Testis (tissue), 3 donors: ENCODE measurements around the gene CAMTA2. TPM values are rescaled to one million over a fixed set of nuclear protein-coding genes. Genes with fewer than 3 reads are reported as not detected.

Source experiments
- DNase-seq: peaks from one replicate; pipeline ENCODE4 v3.0.0-alpha.2; 2019
- H3K27ac ChIP-seq, 2 donors: fragments of 200-600 bp; sonication (generic); one replicate each; pipeline ENCODE4 v1.5.1; 2019
- H3K27me3 ChIP-seq: fragments of 200-600 bp; sonication (generic); one replicate; pipeline ENCODE4 v1.5.1; 2019
- H3K36me3 ChIP-seq: fragments of 200-600 bp; sonication (generic); one replicate; pipeline ENCODE4 v1.5.1; 2017; ENCODE audit warnings: low read depth; ENCODE audit errors: missing control alignments
- H3K4me1 ChIP-seq: fragments of 200-600 bp; sonication (generic); one replicate; pipeline ENCODE4 v1.5.1; 2019
- H3K4me3 ChIP-seq, 2 donors: fragments of 200-600 bp; sonication (generic); one replicate each; pipeline ENCODE4 v1.5.1; 2017 to 2019
- H3K9me3 ChIP-seq: fragments of 200-600 bp; sonication (generic); one replicate; pipeline ENCODE4 v1.5.1; 2017
- POLR2A ChIP-seq: fragments of 450-650 bp; IDR thresholded peaks from one replicate; pipeline ENCODE4 v1.6.1; 2017; ENCODE audit warnings: antibody characterized with exemption, mild to moderate bottlenecking, moderate library complexity
- WGBS, 2 donors: methylation state at CpG; one replicate each; pipeline ENCODE4 v1.1.5; 2018; 5-methylcytosine and 5-hydroxymethylcytosine counted together
- intact Hi-C: fragments of 100-400 bp; cut with DNase I; formaldehyde crosslinking; loops from one replicate; pipeline ENCODE4 v1.15.1; 2023; ENCODE audit warnings: low total_unique reads
- polyA plus RNA-seq: library from polyadenylated mRNA; stranded (reverse); fragments of 350-450 nt; fragmentation: Illumina TruSeq; extraction: RNeasy Lipid Tissue Mini Kit (QIAGEN cat#74804); gene quantifications from one replicate; pipeline ENCODE4 v1.2.3, GENCODE V29; 2014; ENCODE audit warnings: low read depth, low replicate concordance; ENCODE audit not compliant: insufficient read depth
- total RNA-seq, 2 donors: library from RNA; depleted of rRNA; stranded (reverse); fragments of >200 nt; gene quantifications; one replicate each; pipeline ENCODE4 v1.2.3, GENCODE V29; 2016
- TF ChIP-seq, protein P1 (sequence below), 3 experiments: fragments of 450-650 bp in 2 of 3; fragments of 200-600 bp in 1 of 3; sonication (generic) in 1 of 3; IDR thresholded peaks; one replicate each; pipeline ENCODE4 v1.5.1; 2016 to 2019; ENCODE audit warnings: antibody characterized with exemption in 3 of 3, mild to moderate bottlenecking in 2 of 3, moderate library complexity in 1 of 3

CAMTA2 gene
- total and polyA plus RNA-seq, 3 donors from 2014 or later = 22.4 to 59.3 (median 51.3) TPM

DNA sequence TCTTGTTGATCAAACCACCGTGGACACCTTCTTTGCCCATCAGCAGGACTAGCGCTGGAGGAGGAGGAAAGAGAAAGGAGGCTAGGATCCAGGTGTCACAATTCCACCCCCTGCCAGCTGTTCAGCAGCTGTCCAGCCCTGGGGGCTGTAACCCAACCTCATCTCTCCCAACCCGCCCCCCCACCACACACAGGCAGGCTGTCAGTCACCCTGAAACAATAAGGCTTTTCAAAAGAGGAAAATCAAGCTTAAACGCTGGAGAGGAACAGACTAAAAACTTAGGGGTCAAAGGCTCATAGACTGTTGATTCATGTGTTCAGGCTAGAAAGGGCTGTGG is 41.6 kb downstream of the CAMTA2 start:
- Histone ChIP-seq H3K4me1 (peaks cover 23% of the 10 kb centered on the region), H3K4me3 (no peak overlapping the region), H3K27ac (peak overlapping the region in 1 of 2 donors; percentile 91), H3K27me3 (no peaks in the 10 kb centered on the region), H3K9me3 (no peaks in the 10 kb centered on the region), H3K36me3 (no peaks in the 10 kb centered on the region)
- TF ChIP-seq, protein P1, sequence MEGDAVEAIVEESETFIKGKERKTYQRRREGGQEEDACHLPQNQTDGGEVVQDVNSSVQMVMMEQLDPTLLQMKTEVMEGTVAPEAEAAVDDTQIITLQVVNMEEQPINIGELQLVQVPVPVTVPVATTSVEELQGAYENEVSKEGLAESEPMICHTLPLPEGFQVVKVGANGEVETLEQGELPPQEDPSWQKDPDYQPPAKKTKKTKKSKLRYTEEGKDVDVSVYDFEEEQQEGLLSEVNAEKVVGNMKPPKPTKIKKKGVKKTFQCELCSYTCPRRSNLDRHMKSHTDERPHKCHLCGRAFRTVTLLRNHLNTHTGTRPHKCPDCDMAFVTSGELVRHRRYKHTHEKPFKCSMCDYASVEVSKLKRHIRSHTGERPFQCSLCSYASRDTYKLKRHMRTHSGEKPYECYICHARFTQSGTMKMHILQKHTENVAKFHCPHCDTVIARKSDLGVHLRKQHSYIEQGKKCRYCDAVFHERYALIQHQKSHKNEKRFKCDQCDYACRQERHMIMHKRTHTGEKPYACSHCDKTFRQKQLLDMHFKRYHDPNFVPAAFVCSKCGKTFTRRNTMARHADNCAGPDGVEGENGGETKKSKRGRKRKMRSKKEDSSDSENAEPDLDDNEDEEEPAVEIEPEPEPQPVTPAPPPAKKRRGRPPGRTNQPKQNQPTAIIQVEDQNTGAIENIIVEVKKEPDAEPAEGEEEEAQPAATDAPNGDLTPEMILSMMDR (IDR thresholded peaks at IDR 0.05) = no peak
- TF ChIP-seq POLR2A = no peak
- intact Hi-C loops = no loop called here
- WGBS, 2 donors = 26 to 30% methylated on average over 4 of the region's 4 CpGs
- no peak for DNase-seq

DNA sequence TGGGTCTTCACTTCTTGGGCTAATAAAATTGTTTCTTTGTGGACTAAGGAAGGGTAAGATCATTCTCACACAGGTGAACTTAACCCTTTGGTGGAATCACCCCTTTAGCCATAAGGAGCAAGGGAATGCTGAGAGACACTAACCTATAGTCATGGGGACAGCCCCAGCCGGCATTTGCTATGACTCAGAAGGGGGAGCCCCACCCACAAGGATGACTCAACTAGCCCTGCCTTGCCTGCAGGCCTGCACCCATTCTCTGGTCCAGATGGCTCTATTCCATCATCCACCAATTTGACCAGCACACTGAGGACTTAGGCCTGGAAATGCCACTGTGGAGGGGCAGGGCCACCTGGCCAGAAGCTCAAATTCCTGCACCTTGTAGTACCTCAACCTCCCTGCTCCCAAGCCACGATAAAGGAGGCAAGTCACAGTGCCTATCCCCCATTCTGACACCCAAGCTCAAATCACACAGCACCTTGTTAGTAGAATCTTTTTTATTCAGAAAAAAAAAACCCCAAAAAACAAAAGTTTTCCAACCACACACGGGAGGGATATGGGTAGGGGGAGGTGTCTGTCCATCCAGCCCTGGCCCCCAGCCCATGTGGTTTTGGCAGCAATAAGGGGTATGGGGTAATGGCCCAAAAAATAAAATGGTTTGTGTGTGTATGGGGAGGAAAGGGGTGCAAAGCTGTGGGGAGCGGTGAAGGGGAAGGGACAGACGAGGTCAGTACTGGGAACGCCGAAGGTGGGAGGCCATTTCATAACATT is 42.1 kb downstream of the CAMTA2 start:
- Histone ChIP-seq H3K4me3 (no peak overlapping the region), H3K36me3 (no peaks in the 10 kb centered on the region), H3K9me3 (no peaks in the 10 kb centered on the region), H3K27ac (peak overlapping the region in 1 of 2 donors; percentile 44), H3K27me3 (no peaks in the 10 kb centered on the region), H3K4me1 (peaks cover 23% of the 10 kb centered on the region)
- DNase-seq = peak; percentile 60
- TF ChIP-seq, protein P1 (IDR thresholded peaks at IDR 0.05) = no peak
- no peak for TF ChIP-seq POLR2A
- intact Hi-C loops = no loop called here
- WGBS, 2 donors = 52 to 53% methylated on average over 7 of the region's 7 CpGs

DNA sequence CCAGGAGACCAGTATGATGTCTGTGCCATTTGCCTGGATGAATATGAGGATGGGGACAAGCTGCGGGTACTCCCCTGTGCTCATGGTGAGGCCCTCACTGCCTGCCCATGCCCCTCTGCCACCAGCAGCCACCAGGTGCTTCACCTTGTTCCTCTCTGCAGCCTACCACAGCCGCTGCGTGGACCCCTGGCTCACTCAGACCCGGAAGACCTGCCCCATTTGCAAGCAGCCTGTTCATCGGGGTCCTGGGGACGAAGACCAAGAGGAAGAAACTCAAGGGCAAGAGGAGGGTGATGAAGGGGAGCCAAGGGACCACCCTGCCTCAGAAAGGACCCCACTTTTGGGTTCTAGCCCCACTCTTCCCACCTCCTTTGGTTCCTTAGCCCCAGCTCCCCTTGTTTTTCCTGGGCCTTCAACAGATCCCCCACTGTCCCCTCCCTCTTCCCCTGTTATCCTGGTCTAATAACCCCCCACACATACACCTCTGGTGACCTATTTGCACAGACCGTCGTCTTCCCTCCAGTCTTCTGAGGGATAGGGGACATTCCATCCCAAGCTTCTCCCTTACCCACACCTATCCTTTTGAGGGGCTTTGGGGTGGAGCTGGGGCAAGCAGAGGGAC is 42.8 kb downstream of the CAMTA2 start:
- H3K4me1 ChIP-seq = peaks cover 23% of the 10 kb centered on the region
- H3K27ac ChIP-seq = peak overlapping the region in 1 of 2 donors; percentile 44
- H3K9me3 ChIP-seq = no peaks in the 10 kb centered on the region
- no peak for DNase-seq
- no peaks in the 10 kb centered on the region for H3K27me3 ChIP-seq
- no peak overlapping the region for H3K4me3 ChIP-seq
- intact Hi-C loops = no loop called here
- no peaks in the 10 kb centered on the region for H3K36me3 ChIP-seq
- WGBS, 2 donors = 62 to 70% methylated on average over 8 of the region's 8 CpGs
- no peak for TF ChIP-seq POLR2A
- TF ChIP-seq, protein P1 (IDR thresholded peaks at IDR 0.05) = no peak

DNA sequence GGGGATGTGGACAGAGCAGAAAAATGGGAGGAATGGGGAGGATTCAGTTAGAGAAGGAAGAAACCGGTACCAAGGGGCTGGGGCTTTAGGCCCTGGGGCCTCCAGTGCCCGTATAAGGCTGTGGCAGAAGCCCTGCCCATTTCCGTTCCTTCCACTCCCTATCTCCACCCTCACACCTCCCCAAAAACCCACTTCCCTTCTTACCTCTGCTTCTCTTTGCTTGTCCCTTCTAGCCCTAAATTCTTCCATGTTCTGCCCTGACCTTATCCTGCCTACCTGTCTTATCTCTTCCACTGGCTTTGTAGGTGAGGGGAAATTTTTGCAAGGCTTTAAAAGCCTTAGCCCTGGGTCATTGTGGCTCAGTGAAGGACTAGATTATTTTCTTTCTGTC is 43.3 kb downstream of the CAMTA2 start:
- intact Hi-C loops = no loop called here
- peaks cover 25% of the 10 kb centered on the region for H3K4me1 ChIP-seq
- H3K27me3 ChIP-seq = no peaks in the 10 kb centered on the region
- H3K9me3 ChIP-seq = no peaks in the 10 kb centered on the region
- TF ChIP-seq POLR2A = no peak
- TF ChIP-seq, protein P1 (IDR thresholded peaks at IDR 0.05) = no peak
- H3K4me3 ChIP-seq = no peak overlapping the region
- WGBS, 2 donors = 44 to 49% methylated on average over 3 of the region's 3 CpGs
- no peaks in the 10 kb centered on the region for H3K36me3 ChIP-seq
- no peak overlapping the region for H3K27ac ChIP-seq
- no peak for DNase-seq
